HFFc6 (cell line): ENCODE measurements around the gene UBE2F. TPM values are rescaled to one million over a fixed set of nuclear protein-coding genes. Genes with fewer than 3 reads are reported as not detected.

Experiments used
- DNase-seq: peaks from one replicate; pipeline ENCODE4 v3.0.0-alpha.2; 2018
- H3K27ac Mint-ChIP-seq: 2 replicates; pipeline ENCODE4 v1.8.0; 2020; ENCODE audit warnings: mild to moderate bottlenecking, mixed read lengths
- H3K27me3 Mint-ChIP-seq: 2 replicates; pipeline ENCODE4 v1.8.0; 2021; ENCODE audit warnings: mild to moderate bottlenecking, moderate library complexity, mixed read lengths; ENCODE audit not compliant: insufficient read depth
- H3K36me3 Mint-ChIP-seq: 2 replicates; pipeline ENCODE4 v1.8.0; 2021; ENCODE audit warnings: low read depth, mixed read lengths
- H3K4me1 Mint-ChIP-seq: 2 replicates; pipeline ENCODE4 v1.8.0; 2020; ENCODE audit warnings: low read depth, mixed read lengths
- H3K4me3 Mint-ChIP-seq: 2 replicates; pipeline ENCODE4 v1.8.0; 2020; ENCODE audit warnings: mild to moderate bottlenecking, moderate library complexity, mixed read lengths
- H3K9me3 Mint-ChIP-seq: 2 replicates; pipeline ENCODE4 v1.8.0; 2020; ENCODE audit warnings: mild to moderate bottlenecking, mixed read lengths
- CTCF ChIP-seq: fragments of 200-600 bp; sonication (generic); IDR thresholded peaks from 2 replicates; pipeline ENCODE4 v1.5.0; 2021; ENCODE audit warnings: antibody characterized with exemption, mild to moderate bottlenecking
- total RNA-seq, 6 experiments: library from RNA; stranded (reverse); fragmentation: NEBNext Ultra II Directional; extraction: Animal tissue kit (Norgen Biotek cat#: 25700); gene quantifications; 2 replicates in 1 of 6; 3 replicates in 5 of 6; pipeline ENCODE4 v1.2.3, GENCODE V29; 2021

UBE2F gene
- total RNA-seq, 6 experiments from 2014 or later, result 48.7 to 54.1 (median 51.5) TPM

- no peak overlapping the region for H3K4me3 Mint-ChIP-seq
- no peaks in the 10 kb centered on the region for H3K4me1 Mint-ChIP-seq
- TF ChIP-seq CTCF, result no peak
- peaks cover 18% of the 10 kb centered on the region for H3K36me3 Mint-ChIP-seq
- peaks cover 2% of the 10 kb centered on the region for H3K27me3 Mint-ChIP-seq
- H3K27ac Mint-ChIP-seq, result no peak overlapping the region
- no peak for DNase-seq
- H3K9me3 Mint-ChIP-seq, result no peaks in the 10 kb centered on the region
These were observed 43.8 kb downstream of the UBE2F start for GRCh38 chr2:238010572-238010971.

GRCh38 chr2:238013806-238014205, 47.0 kb downstream of the UBE2F start:
- TF ChIP-seq CTCF, result no peak
- peaks cover 14% of the 10 kb centered on the region for H3K36me3 Mint-ChIP-seq
- H3K27me3 Mint-ChIP-seq, result peaks cover 2% of the 10 kb centered on the region
- H3K4me1 Mint-ChIP-seq, result no peaks in the 10 kb centered on the region
- no peak overlapping the region for H3K4me3 Mint-ChIP-seq
- H3K27ac Mint-ChIP-seq, result no peak overlapping the region
- DNase-seq, result no peak
- no peaks in the 10 kb centered on the region for H3K9me3 Mint-ChIP-seq

- no peak overlapping the region for H3K27ac Mint-ChIP-seq
These were observed 48.9 kb downstream of the UBE2F start for GRCh38 chr2:238015705-238016104.

GRCh38 chr2:238016526-238016925, 49.7 kb downstream of the UBE2F start:
- no peak overlapping the region for H3K4me3 Mint-ChIP-seq
- H3K9me3 Mint-ChIP-seq, result no peaks in the 10 kb centered on the region
- no peak for TF ChIP-seq CTCF
- H3K4me1 Mint-ChIP-seq, result peaks cover 12% of the 10 kb centered on the region
- peaks cover 11% of the 10 kb centered on the region; the same call in 1 of the 2 replicates for H3K36me3 Mint-ChIP-seq
- H3K27me3 Mint-ChIP-seq, result no peaks in the 10 kb centered on the region
- H3K27ac Mint-ChIP-seq, result no peak overlapping the region
- no peak for DNase-seq

More at GRCh38 chr2:238015705-238016104, 48.9 kb downstream of the UBE2F start:
- no peak for DNase-seq
- peak; percentile 53; the same call in 1 of the 2 replicates for TF ChIP-seq CTCF
- H3K4me1 Mint-ChIP-seq, result peaks cover 5% of the 10 kb centered on the region; the same call in 1 of the 2 replicates
- no peaks in the 10 kb centered on the region for H3K9me3 Mint-ChIP-seq
- peaks cover 2% of the 10 kb centered on the region; the same call in 1 of the 2 replicates for H3K27me3 Mint-ChIP-seq
- peaks cover 17% of the 10 kb centered on the region for H3K36me3 Mint-ChIP-seq
- H3K4me3 Mint-ChIP-seq, result no peak overlapping the region

GRCh38 chr2:238019962-238020361, 53.1 kb downstream of the UBE2F start:
- no peak for TF ChIP-seq CTCF
- Mint-ChIP-seq H3K27me3 (no peaks in the 10 kb centered on the region), H3K4me1 (peaks cover 15% of the 10 kb centered on the region), H3K9me3 (no peaks in the 10 kb centered on the region), H3K36me3 (peaks cover 12% of the 10 kb centered on the region), H3K27ac (no peak overlapping the region), H3K4me3 (no peak overlapping the region)
- DNase-seq, result no peak

- Mint-ChIP-seq H3K9me3 (no peaks in the 10 kb centered on the region), H3K4me1 (peaks cover 23% of the 10 kb centered on the region), H3K36me3 (peaks cover 20% of the 10 kb centered on the region), H3K27ac (no peak overlapping the region), H3K27me3 (no peaks in the 10 kb centered on the region), H3K4me3 (no peak overlapping the region)
- no peak for DNase-seq
- no peak for TF ChIP-seq CTCF
These were observed 54.0 kb downstream of the UBE2F start for GRCh38 chr2:238020816-238021215.
